Sigmoid colon (tissue), 7 donors: ENCODE measurements around the gene TXLNB. TPM values are rescaled to one million over a fixed set of nuclear protein-coding genes. Genes with fewer than 3 reads are reported as not detected.

Source experiments
- DNase-seq: peaks from one replicate; pipeline ENCODE4 v3.0.0-alpha.2; 2019
- H3K27ac ChIP-seq, 4 donors: fragments of 200-600 bp; sonication (generic); one replicate each; pipeline ENCODE4 v1.5.1; 2016 to 2019; ENCODE audit warnings: mild to moderate bottlenecking in 1 of 4
- H3K27me3 ChIP-seq, 3 donors: fragments of 200-600 bp; sonication (generic); one replicate each; pipeline ENCODE4 v1.5.1; 2019; ENCODE audit warnings: mild to moderate bottlenecking in 1 of 3
- H3K36me3 ChIP-seq, 4 donors: fragments of 200-600 bp; sonication (generic); one replicate each; pipeline ENCODE4 v1.5.1; 2016 to 2019
- H3K4me1 ChIP-seq, 4 donors: fragments of 200-600 bp; sonication (generic); one replicate each; pipeline ENCODE4 v1.5.1; 2017 to 2019
- H3K4me3 ChIP-seq, 4 donors: fragments of 200-600 bp; sonication (generic); one replicate each; pipeline ENCODE4 v1.5.1; 2017 to 2019; ENCODE audit warnings: mild to moderate bottlenecking in 2 of 4, moderate library complexity in 1 of 4
- H3K9me3 ChIP-seq, 4 donors: fragments of 200-600 bp in 3 of 4; sonication (generic) in 3 of 4; one replicate each; pipeline versions ENCODE4 v1.5.1 to v1.6.1; 2013 to 2019
- EP300 ChIP-seq, 4 donors: sonication (generic); formaldehyde crosslinking; IDR thresholded peaks; one replicate each; pipeline ENCODE4 v1.6.1; 2017; ENCODE audit warnings: antibody characterized with exemption in 4 of 4
- POLR2A ChIP-seq, 2 donors: fragments of 450-650 bp; IDR thresholded peaks; one replicate each; pipeline ENCODE4 v1.6.1; 2016; ENCODE audit warnings: antibody characterized with exemption in 2 of 2, mild to moderate bottlenecking in 2 of 2, moderate library complexity in 2 of 2
- POLR2AphosphoS5 ChIP-seq, 4 donors: sonication (generic); formaldehyde crosslinking; IDR thresholded peaks; one replicate each; pipeline ENCODE4 v1.6.1; 2017; ENCODE audit warnings: antibody characterized with exemption in 4 of 4
- WGBS, 2 donors: extraction: QIAGEN DNeasy Blood & Tissue Kit; methylation state at CpG; one replicate each; pipeline ENCODE4 v1.1.7; 2013; 5-methylcytosine and 5-hydroxymethylcytosine counted together
- intact Hi-C: fragments of 100-400 bp; cut with DNase I; formaldehyde crosslinking; loops from one replicate; pipeline ENCODE4 v1.15.1; 2023
- polyA plus RNA-seq, 3 donors: library from polyadenylated mRNA; stranded (reverse); fragments of 200-250 nt; gene quantifications; one replicate each; pipeline ENCODE4 v1.2.3, GENCODE V29; 2013
- total RNA-seq, 4 donors: library from RNA; depleted of rRNA; stranded (reverse); fragments of >200 nt; gene quantifications; one replicate each; pipeline ENCODE4 v1.1.0, GENCODE V29; 2016
- TF ChIP-seq, protein P1 (sequence below), 4 experiments: fragments of 450-650 bp in 3 of 4; fragments of 200-600 bp in 1 of 4; IDR thresholded peaks; one replicate each; pipeline ENCODE4 v1.5.1; 2016 to 2019; ENCODE audit warnings: antibody characterized with exemption in 4 of 4, mild to moderate bottlenecking in 3 of 4, moderate library complexity in 2 of 4
- donor health status: healthy with polysubstance abuse.
- donor health status: Bipolar disorder and iron deficiency.
- donor health status: healthy.

The TXLNB gene
- total and polyA plus RNA-seq, 7 donors = 0.58 to 3.9 (median 1.7) TPM; not detected in 1

GRCh38 chr6:139324301-139324555, 32.4 kb upstream of the TXLNB start:
- TF ChIP-seq POLR2A (IDR thresholded peaks at IDR 0.05) = no peak
- TF ChIP-seq, protein P1, sequence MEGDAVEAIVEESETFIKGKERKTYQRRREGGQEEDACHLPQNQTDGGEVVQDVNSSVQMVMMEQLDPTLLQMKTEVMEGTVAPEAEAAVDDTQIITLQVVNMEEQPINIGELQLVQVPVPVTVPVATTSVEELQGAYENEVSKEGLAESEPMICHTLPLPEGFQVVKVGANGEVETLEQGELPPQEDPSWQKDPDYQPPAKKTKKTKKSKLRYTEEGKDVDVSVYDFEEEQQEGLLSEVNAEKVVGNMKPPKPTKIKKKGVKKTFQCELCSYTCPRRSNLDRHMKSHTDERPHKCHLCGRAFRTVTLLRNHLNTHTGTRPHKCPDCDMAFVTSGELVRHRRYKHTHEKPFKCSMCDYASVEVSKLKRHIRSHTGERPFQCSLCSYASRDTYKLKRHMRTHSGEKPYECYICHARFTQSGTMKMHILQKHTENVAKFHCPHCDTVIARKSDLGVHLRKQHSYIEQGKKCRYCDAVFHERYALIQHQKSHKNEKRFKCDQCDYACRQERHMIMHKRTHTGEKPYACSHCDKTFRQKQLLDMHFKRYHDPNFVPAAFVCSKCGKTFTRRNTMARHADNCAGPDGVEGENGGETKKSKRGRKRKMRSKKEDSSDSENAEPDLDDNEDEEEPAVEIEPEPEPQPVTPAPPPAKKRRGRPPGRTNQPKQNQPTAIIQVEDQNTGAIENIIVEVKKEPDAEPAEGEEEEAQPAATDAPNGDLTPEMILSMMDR (IDR thresholded peaks at IDR 0.05) = no peak
- no peak for TF ChIP-seq POLR2AphosphoS5 (IDR thresholded peaks at IDR 0.05)
- TF ChIP-seq EP300 (IDR thresholded peaks at IDR 0.05) = no peak
- intact Hi-C loops = no loop called here
- H3K36me3 ChIP-seq = no peaks in the 10 kb centered on the region
- no peak for DNase-seq
- H3K4me3 ChIP-seq = peak overlapping the region in 2 of 4 donors; percentile 16 to 21
- no peaks in the 10 kb centered on the region for H3K9me3 ChIP-seq
- 11 to 13% methylated on average over 1 of the region's 1 CpG for WGBS, 2 donors
- H3K27ac ChIP-seq = peak overlapping the region in 2 of 4 donors; percentile 52 to 64
- H3K27me3 ChIP-seq = no peaks in the 10 kb centered on the region
- peaks cover 0 to 5% (median 0%) of the 10 kb centered on the region in 4 donors for H3K4me1 ChIP-seq

GRCh38 chr6:139323511-139324300, 31.9 kb upstream of the TXLNB start:
- TF ChIP-seq EP300 (IDR thresholded peaks at IDR 0.05) (peak in 2 of 4 donors; percentile 17 to 66), POLR2A (IDR thresholded peaks at IDR 0.05) (no peak), POLR2AphosphoS5 (IDR thresholded peaks at IDR 0.05) (peak in 2 of 4 donors; percentile 16 to 43)
- TF ChIP-seq, protein P1 (IDR thresholded peaks at IDR 0.05) = no peak
- Histone ChIP-seq H3K36me3 (no peaks in the 10 kb centered on the region), H3K27me3 (no peaks in the 10 kb centered on the region), H3K4me1 (peaks cover 0 to 5% (median 0%) of the 10 kb centered on the region in 4 donors), H3K4me3 (peak overlapping the region in 3 of 4 donors; percentile 7 to 21 (median 16)), H3K9me3 (no peaks in the 10 kb centered on the region), H3K27ac (peak overlapping the region; percentile 3 to 64 (median 52))
- intact Hi-C loops = no loop called here
- WGBS, 2 donors = 26 to 44% methylated on average over 21 of the region's 21 CpGs
- peak; percentile 90 for DNase-seq

- intact Hi-C loops = no loop called here
- no peak for TF ChIP-seq EP300 (IDR thresholded peaks at IDR 0.05)
- TF ChIP-seq, protein P1 (IDR thresholded peaks at IDR 0.05) = no peak
- TF ChIP-seq POLR2AphosphoS5 (IDR thresholded peaks at IDR 0.05) = no peak
- TF ChIP-seq POLR2A (IDR thresholded peaks at IDR 0.05) = no peak
Measured at GRCh38 chr6:139320081-139320480, 28.3 kb upstream of the TXLNB start.

GRCh38 chr6:139316622-139317317, 25.0 kb upstream of the TXLNB start:
- TF ChIP-seq POLR2AphosphoS5 (IDR thresholded peaks at IDR 0.05) (no peak), POLR2A (IDR thresholded peaks at IDR 0.05) (no peak), EP300 (IDR thresholded peaks at IDR 0.05) (no peak)
- TF ChIP-seq, protein P1 (IDR thresholded peaks at IDR 0.05) = no peak

More at GRCh38 chr6:139320081-139320480, 28.3 kb upstream of the TXLNB start:
- DNase-seq = no peak
- Histone ChIP-seq H3K9me3 (no peaks in the 10 kb centered on the region), H3K27ac (no peak overlapping the region), H3K27me3 (no peaks in the 10 kb centered on the region), H3K4me3 (no peak overlapping the region), H3K4me1 (peaks cover 0 to 5% (median 0%) of the 10 kb centered on the region in 4 donors), H3K36me3 (no peaks in the 10 kb centered on the region)
- WGBS, 2 donors = 67 to 77% methylated on average over 2 of the region's 2 CpGs

More at GRCh38 chr6:139316622-139317317, 25.0 kb upstream of the TXLNB start:
- intact Hi-C loops = no loop called here
- Histone ChIP-seq H3K4me1 (no peaks in the 10 kb centered on the region), H3K4me3 (no peak overlapping the region), H3K36me3 (no peaks in the 10 kb centered on the region), H3K27me3 (no peaks in the 10 kb centered on the region), H3K9me3 (no peaks in the 10 kb centered on the region), H3K27ac (no peak overlapping the region)
- 91 to 94% methylated on average over 2 of the region's 2 CpGs for WGBS, 2 donors
- no peak for DNase-seq
